Measurements from ENCODE around the gene MSMB. TPM values are rescaled to one million over a fixed set of nuclear protein-coding genes. Genes with fewer than 3 reads are reported as not detected.
A peak's percentile ranks its signal among the peaks of the same experiment; 100 is the strongest.

Gene MSMB
- total and polyA plus RNA-seq, 9 of the 15 experiments (the other 6 are each of a cell fraction or from before 2014, with no cell fraction given), result 0.21 to 0.60 TPM; not detected in 7

DNA sequence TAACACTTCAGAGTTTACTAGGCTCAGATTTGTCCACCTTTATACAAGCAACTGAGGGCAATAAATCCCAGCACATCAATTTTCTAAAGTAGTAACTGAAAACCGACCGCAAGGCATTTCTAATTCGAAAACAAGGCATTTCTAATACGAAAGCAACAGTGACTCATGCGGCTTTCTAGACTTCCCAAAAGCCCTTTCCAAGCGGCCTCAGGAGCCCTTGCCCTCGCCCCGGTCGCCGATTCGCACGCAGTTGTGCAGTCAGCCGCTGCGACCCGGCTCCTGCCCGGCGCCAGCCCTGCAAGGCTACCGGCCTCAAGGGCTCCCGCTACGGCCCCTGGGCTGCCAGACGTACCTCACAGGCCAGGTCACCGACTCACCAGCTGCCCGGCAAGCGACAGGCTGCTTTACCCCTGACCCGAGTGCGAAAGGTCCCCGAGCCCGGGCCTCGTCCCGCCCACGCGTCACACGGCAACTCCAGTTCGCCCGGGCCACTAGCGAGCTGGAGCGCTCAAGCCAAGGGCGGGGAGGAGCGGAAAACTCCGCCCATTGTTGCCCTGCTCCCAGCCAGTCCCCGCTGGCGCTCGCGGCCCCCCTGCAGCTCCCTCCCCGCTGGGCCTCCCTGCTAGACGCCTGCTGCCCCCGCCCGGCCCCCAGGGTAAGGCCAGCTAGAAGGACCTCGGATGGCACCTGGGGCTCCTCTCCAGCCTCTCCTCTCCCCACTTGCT is 22.9 kb downstream of the MSMB start (continued):
- peak; percentile 93 for TF ChIP-seq REST (IDR thresholded peaks at IDR 0.05; ENCODE audit: borderline replicate concordance)
- TF ChIP-seq REST (CRISPR knock-in tag; IDR thresholded peaks at IDR 0.05; ENCODE audit: low read depth), result peak; percentile 69; the same call in 1 of the 2 replicates
- TF ChIP-seq GTF2F1 (IDR thresholded peaks at IDR 0.05; ENCODE audit: low read depth, low read length), result no peak
- TF ChIP-seq ZSCAN32 (CRISPR knock-in tag; IDR thresholded peaks at IDR 0.05), result no peak
- 0 out of 2 replicates have a peak, but pooled peaks have one; percentile 22 for TF ChIP-seq CHAMP1 (IDR thresholded peaks at IDR 0.05)
- no peak for TF ChIP-seq POLR3A (IDR thresholded peaks at IDR 0.05; ENCODE audit: borderline replicate concordance, extremely low read depth, insufficient read depth, insufficient read length)
- peak; percentile 77; the same call in 1 of the 2 replicates for TF ChIP-seq PHB (CRISPR knock-in tag; IDR thresholded peaks at IDR 0.05)
- TF ChIP-seq SLC30A9 (CRISPR knock-in tag; IDR thresholded peaks at IDR 0.05), result no peak
- no peak for TF ChIP-seq GTF2E2 (tag; IDR thresholded peaks at IDR 0.05)
- TF ChIP-seq BACH1 (tag; IDR thresholded peaks at IDR 0.05), result no peak
- TF ChIP-seq EP400 (IDR thresholded peaks at IDR 0.05), result peak; percentile 67; the same call in 1 of the 2 replicates
- no peak for TF ChIP-seq FOXK1 (CRISPR knock-in tag; IDR thresholded peaks at IDR 0.05; ENCODE audit: borderline replicate concordance)
- TF ChIP-seq, protein P1, sequence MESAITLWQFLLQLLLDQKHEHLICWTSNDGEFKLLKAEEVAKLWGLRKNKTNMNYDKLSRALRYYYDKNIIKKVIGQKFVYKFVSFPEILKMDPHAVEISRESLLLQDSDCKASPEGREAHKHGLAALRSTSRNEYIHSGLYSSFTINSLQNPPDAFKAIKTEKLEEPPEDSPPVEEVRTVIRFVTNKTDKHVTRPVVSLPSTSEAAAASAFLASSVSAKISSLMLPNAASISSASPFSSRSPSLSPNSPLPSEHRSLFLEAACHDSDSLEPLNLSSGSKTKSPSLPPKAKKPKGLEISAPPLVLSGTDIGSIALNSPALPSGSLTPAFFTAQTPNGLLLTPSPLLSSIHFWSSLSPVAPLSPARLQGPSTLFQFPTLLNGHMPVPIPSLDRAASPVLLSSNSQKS (CRISPR knock-in tag; IDR thresholded peaks at IDR 0.05), result no peak
- TF ChIP-seq KLF1 (tag; IDR thresholded peaks at IDR 0.05), result no peak
- TF ChIP-seq ZNF24 (IDR thresholded peaks at IDR 0.05), result no peak
- TF ChIP-seq MAFF (IDR thresholded peaks at IDR 0.05; ENCODE audit: low read length), result no peak
